ENCODE data around the gene ADAR. TPM values are rescaled to one million over a fixed set of nuclear protein-coding genes. Genes with fewer than 3 reads are reported as not detected.

ADAR gene
- total RNA-seq, 1 experiment from 2014 or later, result 190 TPM

DNA sequence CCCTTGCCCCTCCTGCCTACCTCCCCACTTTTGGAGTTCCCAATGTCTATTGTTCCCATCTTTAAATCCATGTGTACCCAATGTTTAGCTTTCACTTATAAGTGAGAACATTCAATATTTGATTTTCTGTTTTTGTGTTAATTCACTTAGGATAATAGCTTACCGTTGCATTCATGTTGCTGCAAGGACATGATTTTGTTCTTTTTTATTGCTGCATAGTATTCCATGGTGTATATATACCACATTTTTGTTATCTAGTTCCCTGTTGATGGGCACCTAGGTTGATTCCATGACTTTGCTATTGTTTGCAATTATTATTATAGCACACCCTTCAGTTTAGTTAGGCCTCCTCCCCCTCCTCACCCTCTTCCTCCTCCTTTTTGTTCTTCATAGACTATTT is 33.5 kb upstream of the ADAR start:
- intact Hi-C loops (cut with micrococcal nuclease; ENCODE audit: unreplicated experiment), result no loop called here
- no peaks in the 10 kb centered on the region for H3K4me1 ChIP-seq
- H3K27me3 Mint-ChIP-seq (ENCODE audit: insufficient read depth, unreplicated experiment), result peaks cover 18% of the 10 kb centered on the region
- H3K4me3 ChIP-seq (ENCODE audit: low read depth, low read length), result no peak overlapping the region
- H3K4me1 Mint-ChIP-seq (ENCODE audit: low read depth, unreplicated experiment), result no peaks in the 10 kb centered on the region
- no peak for DNase-seq
- H3K9me3 ChIP-seq, result peaks cover 6% of the 10 kb centered on the region; the same call in 1 of the 2 replicates
- CTCF ChIA-PET, result no interaction called here
- no peak overlapping the region for H3K4me3 Mint-ChIP-seq (ENCODE audit: unreplicated experiment)
- POLR2A ChIA-PET, result no interaction called here
- no TSS peak for BruUV-seq (replicated peaks)
- peaks cover 19% of the 10 kb centered on the region for H3K9me3 Mint-ChIP-seq (ENCODE audit: unreplicated experiment)
- no peaks in the 10 kb centered on the region for H3K36me3 Mint-ChIP-seq (ENCODE audit: insufficient read depth, unreplicated experiment)
- H3K36me3 ChIP-seq (ENCODE audit: control insufficient read depth, insufficient read depth, low read length), result no peaks in the 10 kb centered on the region
- TF ChIP-seq, protein P1, sequence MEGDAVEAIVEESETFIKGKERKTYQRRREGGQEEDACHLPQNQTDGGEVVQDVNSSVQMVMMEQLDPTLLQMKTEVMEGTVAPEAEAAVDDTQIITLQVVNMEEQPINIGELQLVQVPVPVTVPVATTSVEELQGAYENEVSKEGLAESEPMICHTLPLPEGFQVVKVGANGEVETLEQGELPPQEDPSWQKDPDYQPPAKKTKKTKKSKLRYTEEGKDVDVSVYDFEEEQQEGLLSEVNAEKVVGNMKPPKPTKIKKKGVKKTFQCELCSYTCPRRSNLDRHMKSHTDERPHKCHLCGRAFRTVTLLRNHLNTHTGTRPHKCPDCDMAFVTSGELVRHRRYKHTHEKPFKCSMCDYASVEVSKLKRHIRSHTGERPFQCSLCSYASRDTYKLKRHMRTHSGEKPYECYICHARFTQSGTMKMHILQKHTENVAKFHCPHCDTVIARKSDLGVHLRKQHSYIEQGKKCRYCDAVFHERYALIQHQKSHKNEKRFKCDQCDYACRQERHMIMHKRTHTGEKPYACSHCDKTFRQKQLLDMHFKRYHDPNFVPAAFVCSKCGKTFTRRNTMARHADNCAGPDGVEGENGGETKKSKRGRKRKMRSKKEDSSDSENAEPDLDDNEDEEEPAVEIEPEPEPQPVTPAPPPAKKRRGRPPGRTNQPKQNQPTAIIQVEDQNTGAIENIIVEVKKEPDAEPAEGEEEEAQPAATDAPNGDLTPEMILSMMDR (IDR thresholded peaks at IDR 0.05; ENCODE audit: insufficient read depth in 1 of 2, low read depth in 1 of 2, low read length in 1 of 2, severe bottlenecking in 1 of 2, unreplicated experiment in 1 of 2), result no peak
- H3K27ac Mint-ChIP-seq (ENCODE audit: unreplicated experiment), result no peak overlapping the region
- H3K27me3 ChIP-seq (replicated peaks; ENCODE audit: control insufficient read depth, insufficient read depth, low read length), result no peaks in the 10 kb centered on the region

DNA sequence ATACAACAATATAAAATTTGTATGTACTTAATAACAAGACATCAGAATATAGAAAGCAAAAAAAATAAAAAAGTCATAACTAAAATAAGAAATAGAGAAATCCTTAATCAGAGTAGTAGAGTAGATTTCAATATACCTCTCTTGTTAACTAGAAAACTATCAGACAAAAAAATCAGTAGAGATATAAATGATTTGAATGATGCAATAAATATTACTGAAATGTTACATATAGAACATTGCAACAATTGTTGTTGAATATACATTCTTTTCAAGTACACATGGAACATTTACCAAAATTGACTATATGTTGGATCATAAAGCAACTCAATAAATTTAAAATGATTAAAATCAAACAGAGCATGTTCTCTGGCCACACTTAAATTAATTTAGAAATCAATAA is 31.9 kb upstream of the ADAR start:
- BruUV-seq (replicated peaks), result no TSS peak
- ChIA-PET POLR2A (no interaction called here), CTCF (no interaction called here)
- H3K4me1 Mint-ChIP-seq (ENCODE audit: low read depth, unreplicated experiment), result no peaks in the 10 kb centered on the region
- Histone ChIP-seq H3K36me3 (ENCODE audit: control insufficient read depth, insufficient read depth, low read length) (no peaks in the 10 kb centered on the region), H3K4me3 (ENCODE audit: low read depth, low read length) (no peak overlapping the region), H3K4me1 (no peaks in the 10 kb centered on the region), H3K27me3 (replicated peaks; ENCODE audit: control insufficient read depth, insufficient read depth, low read length) (no peaks in the 10 kb centered on the region), H3K9me3 (peaks cover 6% of the 10 kb centered on the region; the same call in 1 of the 2 replicates)
- H3K4me3 Mint-ChIP-seq (ENCODE audit: unreplicated experiment), result no peak overlapping the region
- no peak overlapping the region for H3K27ac Mint-ChIP-seq (ENCODE audit: unreplicated experiment)
- peaks cover 22% of the 10 kb centered on the region for H3K27me3 Mint-ChIP-seq (ENCODE audit: insufficient read depth, unreplicated experiment)
- TF ChIP-seq, protein P1 (IDR thresholded peaks at IDR 0.05; ENCODE audit: insufficient read depth in 1 of 2, low read depth in 1 of 2, low read length in 1 of 2, severe bottlenecking in 1 of 2, unreplicated experiment in 1 of 2), result no peak
- intact Hi-C loops (cut with micrococcal nuclease; ENCODE audit: unreplicated experiment), result no loop called here
- H3K9me3 Mint-ChIP-seq (ENCODE audit: unreplicated experiment), result peaks cover 19% of the 10 kb centered on the region
- DNase-seq, result no peak
- H3K36me3 Mint-ChIP-seq (ENCODE audit: insufficient read depth, unreplicated experiment), result no peaks in the 10 kb centered on the region

DNA sequence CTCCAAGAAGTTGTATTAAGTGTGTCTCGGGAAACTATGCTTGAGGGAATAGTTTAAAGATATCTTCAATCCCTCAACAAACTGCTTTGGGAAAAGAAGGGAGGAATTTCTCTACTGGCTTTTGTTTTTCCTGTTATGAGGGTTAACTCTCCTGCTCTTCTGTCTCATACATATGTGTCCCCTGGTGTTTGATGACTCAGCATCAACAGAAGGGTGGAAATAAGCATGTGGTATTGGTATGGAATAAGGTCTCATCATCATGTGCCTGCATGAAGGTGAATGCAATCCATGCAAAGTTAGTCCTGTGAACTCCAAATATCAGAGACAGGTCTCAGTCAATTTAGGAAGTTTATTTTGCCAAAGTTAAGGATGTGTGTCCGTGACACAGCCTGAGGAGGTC is 27.2 kb upstream of the ADAR start:
- H3K4me3 ChIP-seq (ENCODE audit: low read depth, low read length), result no peak overlapping the region
- no peak for DNase-seq
- TF ChIP-seq, protein P1 (IDR thresholded peaks at IDR 0.05; ENCODE audit: insufficient read depth in 1 of 2, low read depth in 1 of 2, low read length in 1 of 2, severe bottlenecking in 1 of 2, unreplicated experiment in 1 of 2), result no peak
- no peaks in the 10 kb centered on the region for H3K4me1 ChIP-seq
- H3K36me3 ChIP-seq (ENCODE audit: control insufficient read depth, insufficient read depth, low read length), result no peaks in the 10 kb centered on the region
- no TSS peak for BruUV-seq (replicated peaks)
- H3K27me3 Mint-ChIP-seq (ENCODE audit: insufficient read depth, unreplicated experiment), result peaks cover 14% of the 10 kb centered on the region
- no peak overlapping the region for H3K27ac Mint-ChIP-seq (ENCODE audit: unreplicated experiment)
- intact Hi-C loops (cut with micrococcal nuclease; ENCODE audit: unreplicated experiment), result no loop called here
- no peaks in the 10 kb centered on the region for H3K36me3 Mint-ChIP-seq (ENCODE audit: insufficient read depth, unreplicated experiment)
- POLR2A ChIA-PET, result no interaction called here
- no peaks in the 10 kb centered on the region for H3K27me3 ChIP-seq (replicated peaks; ENCODE audit: control insufficient read depth, insufficient read depth, low read length)
- no peak overlapping the region for H3K4me3 Mint-ChIP-seq (ENCODE audit: unreplicated experiment)
- H3K4me1 Mint-ChIP-seq (ENCODE audit: low read depth, unreplicated experiment), result no peaks in the 10 kb centered on the region
- H3K9me3 Mint-ChIP-seq (ENCODE audit: unreplicated experiment), result peaks cover 22% of the 10 kb centered on the region
- peaks cover 6% of the 10 kb centered on the region; the same call in 1 of the 2 replicates for H3K9me3 ChIP-seq
- CTCF ChIA-PET, result no interaction called here
